PC-9 (cell line): ENCODE measurements around the gene TAF6. TPM values are rescaled to one million over a fixed set of nuclear protein-coding genes. Genes with fewer than 3 reads are reported as not detected.
"Not testable (repeated sequence)": the region's sequence is repeated elsewhere in the genome, so short reads cannot be mapped to it uniquely, and the experiment has no call there.

ENCODE experiments used
- BruUV-seq: library from RNA; stranded (reverse); fragments of 400-500 nt; replicated peaks from 2 replicates; lab custom pipeline; 2021; lab: Mats Ljungman, UMichigan
- CTCF ChIA-PET: fragments of 300-600 bp; sonication (Branson Sonifier 250); formaldehyde crosslinking; loops from one replicate; lab custom pipeline; 2022; ENCODE audit warnings: antibody characterized with exemption; lab: Charles Lee
- POLR2A ChIA-PET: fragments of 300-600 bp; sonication (Branson Sonifier 250); formaldehyde crosslinking; loops from one replicate; lab custom pipeline; 2022; ENCODE audit warnings: antibody characterized with exemption; ENCODE audit not compliant: unreplicated experiment; lab: Charles Lee
- DNase-seq, 2 experiments: peaks; one replicate each; pipeline versions ENCODE4 v3.0.0 to v3.0.0-alpha.2; 2015 to 2022; ENCODE audit warnings: mixed read lengths in 1 of 2
- H2AFZ ChIP-seq: fragments of 200-600 bp; sonication (generic); 2 replicates; pipeline ENCODE4 v1.8.1; 2017; ENCODE audit warnings: antibody characterized with exemption
- H3F3A ChIP-seq: fragments of 200-600 bp; sonication (generic); 2 replicates; pipeline ENCODE4 v1.8.1; 2017; ENCODE audit warnings: antibody characterized with exemption, mild to moderate bottlenecking, low read depth; ENCODE audit not compliant: insufficient read depth
- H3K27ac ChIP-seq: fragments of 200-600 bp; sonication (generic); 2 replicates; pipeline ENCODE4 v1.6.1; 2016; ENCODE audit warnings: mixed run types
- H3K27me3 ChIP-seq: fragments of 200-600 bp; sonication (generic); 2 replicates; pipeline ENCODE4 v1.6.1; 2016; ENCODE audit warnings: low read depth, mixed run types; ENCODE audit not compliant: insufficient read depth
- H3K36me3 ChIP-seq: fragments of 200-600 bp; sonication (generic); 2 replicates; pipeline ENCODE4 v1.6.1; 2016; ENCODE audit warnings: low read depth, mixed run types
- H3K4me1 ChIP-seq: fragments of 200-600 bp; sonication (generic); replicated peaks from 2 replicates; pipeline ENCODE4 v1.6.1; 2016; ENCODE audit warnings: mixed run types; ENCODE audit not compliant: insufficient read depth
- H3K4me2 ChIP-seq: fragments of 200-600 bp; sonication (generic); 2 replicates; pipeline ENCODE4 v1.6.1; 2017; ENCODE audit warnings: mixed run types
- H3K4me3 ChIP-seq: fragments of 200-600 bp; sonication (generic); 2 replicates; pipeline ENCODE4 v1.6.1; 2016; ENCODE audit warnings: mixed run types
- H3K79me2 ChIP-seq: fragments of 200-600 bp; sonication (generic); 2 replicates; pipeline ENCODE4 v1.6.1; 2017; ENCODE audit warnings: low read depth, mixed run types
- H3K9me2 ChIP-seq: fragments of 200-600 bp; sonication (generic); 2 replicates; pipeline ENCODE4 v1.8.1; 2017; ENCODE audit warnings: mild to moderate bottlenecking; ENCODE audit not compliant: insufficient read depth
- H3K9me3 ChIP-seq: fragments of 200-600 bp; sonication (generic); 2 replicates; pipeline ENCODE4 v1.8.1; 2016; ENCODE audit warnings: low read depth; ENCODE audit not compliant: insufficient read depth
- H4K20me1 ChIP-seq: fragments of 200-600 bp; sonication (generic); 2 replicates; pipeline ENCODE4 v1.8.1; 2017; ENCODE audit not compliant: insufficient read depth
- CTCF ChIP-seq: fragments of 200-600 bp; sonication (generic); conservative IDR thresholded peaks from 2 replicates; pipeline ENCODE4 v1.6.1; 2017; ENCODE audit warnings: mixed run types, antibody characterized with exemption, mild to moderate bottlenecking, moderate library complexity
- EZH2 ChIP-seq: fragments of 200-600 bp; sonication (generic); IDR thresholded peaks from 2 replicates; pipeline ENCODE4 v1.8.0; 2017; ENCODE audit warnings: antibody characterized with exemption, low read depth
- intact Hi-C: fragments of 100-400 bp; cut with micrococcal nuclease; formaldehyde crosslinking; loops from one replicate; pipeline ENCODE4 v1.10.0; 2022; ENCODE audit not compliant: unreplicated experiment
- total RNA-seq: library from RNA; stranded (reverse); gene quantifications from 2 replicates; pipeline ENCODE4 v1.2.3, GENCODE V29; 2021

Gene TAF6
- total RNA-seq, 1 experiment from 2014 or later, result 91.4 TPM

DNA sequence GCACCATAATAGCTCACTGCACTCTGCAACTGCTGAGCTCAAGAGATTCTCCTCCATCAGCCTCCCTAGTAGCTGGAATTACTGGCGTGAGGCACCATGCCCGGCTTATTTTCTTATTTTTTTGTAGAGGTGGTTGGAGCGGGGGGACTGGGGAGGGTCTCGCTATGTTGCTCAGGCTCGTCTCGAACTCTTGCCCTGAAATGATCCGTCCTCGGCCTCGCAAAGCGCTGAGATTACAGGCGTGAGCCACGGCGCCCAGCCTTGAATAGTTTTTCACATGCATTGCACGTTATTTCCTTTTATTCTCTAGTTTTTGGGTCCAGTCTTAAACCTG is 29.0 kb upstream of the TAF6 start:
- TF ChIP-seq EZH2 (no peak), CTCF (no peak)
- H3K4me2 ChIP-seq, result peak overlapping the region; percentile 100
- peaks cover 24% of the 10 kb centered on the region for H3K79me2 ChIP-seq
- peak overlapping the region; percentile 41; the same call in 1 of the 2 replicates for H3K4me3 ChIP-seq
- DNase-seq, result no peak
- no peaks in the 10 kb centered on the region for H3K9me2 ChIP-seq
- H3K4me1 ChIP-seq, result peaks cover 32% of the 10 kb centered on the region
- H3F3A ChIP-seq, result peaks cover 43% of the 10 kb centered on the region
- POLR2A ChIA-PET, result interaction anchor here (0.6 to 1.0 kb wide), 4 partner anchors 10 to 677 kb away, joined by 3 to 21 read pairs (median 6); no protein-coding TSS in a partner anchor
- no peaks in the 10 kb centered on the region for H3K27me3 ChIP-seq
- CTCF ChIA-PET, result interaction anchor here (0.5 to 0.7 kb wide), 2 partner anchors 336 to 996 kb away, joined by 4 to 7 read pairs; partner anchors contain the start of gene NYAP1
- H2AFZ ChIP-seq, result peak overlapping the region; percentile 56; the same call in 1 of the 2 replicates
- H3K9me3 ChIP-seq, result no peaks in the 10 kb centered on the region
- no TSS peak for BruUV-seq
- no peak overlapping the region for H3K27ac ChIP-seq
- intact Hi-C loops, result no loop called here
- no peaks in the 10 kb centered on the region for H4K20me1 ChIP-seq
- H3K36me3 ChIP-seq, result no peaks in the 10 kb centered on the region; the same call in 1 of the 2 replicates

- Histone ChIP-seq H3K4me2 (no peak overlapping the region), H3F3A (peaks cover 43% of the 10 kb centered on the region), H3K27ac (no peak overlapping the region), H3K9me3 (no peaks in the 10 kb centered on the region), H3K4me1 (peaks cover 39% of the 10 kb centered on the region), H4K20me1 (no peaks in the 10 kb centered on the region), H3K79me2 (peaks cover 24% of the 10 kb centered on the region), H3K36me3 (no peaks in the 10 kb centered on the region; the same call in 1 of the 2 replicates), H3K27me3 (no peaks in the 10 kb centered on the region), H3K4me3 (no peak overlapping the region), H3K9me2 (no peaks in the 10 kb centered on the region), H2AFZ (no peak overlapping the region)
- POLR2A ChIA-PET, result interaction anchor here (0.5 to 0.6 kb wide), 2 partner anchors 10 to 680 kb away, joined by 4 to 5 read pairs; partner anchors contain the start of gene EPHB4
- DNase-seq, result no peak
- no peak for TF ChIP-seq EZH2
- TF ChIP-seq CTCF, result no peak
- intact Hi-C loops, result no loop called here
- BruUV-seq, result no TSS peak
- CTCF ChIA-PET, result interaction anchor here (0.7 kb wide), 1 partner anchor 337 kb away, joined by 4 read pairs; the partner anchor contains the start of gene NYAP1
Observed at GRCh38 chr7:100147278-100147677, 28.1 kb upstream of the TAF6 start.

DNA sequence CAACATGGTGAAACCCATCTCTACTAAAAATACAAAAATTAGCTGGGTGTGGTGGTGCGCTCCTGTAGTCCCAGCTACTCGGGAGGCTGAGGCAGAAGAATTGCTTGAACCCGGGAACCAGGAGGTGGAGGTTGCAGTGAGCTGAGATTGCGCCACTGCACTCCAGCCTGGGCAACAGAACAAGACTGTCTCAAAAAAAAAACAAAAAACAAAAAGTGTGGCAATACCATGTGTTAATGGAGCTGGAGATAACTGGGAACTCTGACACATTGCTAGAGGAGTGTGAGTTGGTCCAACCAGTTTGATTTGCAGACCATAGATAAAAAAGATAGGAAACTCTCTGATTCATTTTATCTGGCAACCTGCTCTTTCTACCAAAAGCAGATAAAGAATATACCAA is 27.2 kb upstream of the TAF6 start:
- H3K27me3 ChIP-seq, H3K27ac ChIP-seq, H3K36me3 ChIP-seq, H3K9me2 ChIP-seq, intact Hi-C loops, H3K4me3 ChIP-seq, H3K9me3 ChIP-seq, H2AFZ ChIP-seq, H4K20me1 ChIP-seq, BruUV-seq: not testable (repeated sequence)
- Histone ChIP-seq H3F3A (peaks cover 43% of the 10 kb centered on the region), H3K4me1 (peaks cover 48% of the 10 kb centered on the region), H3K4me2 (peak overlapping the region; percentile 45), H3K79me2 (peaks cover 24% of the 10 kb centered on the region)
- ChIA-PET POLR2A (interaction anchor here (0.5 kb wide), 1 partner anchor 44 kb away, joined by 4 read pairs; no protein-coding TSS in a partner anchor), CTCF (interaction anchor here (0.6 kb wide), 1 partner anchor 64 kb away, joined by 4 read pairs; no protein-coding TSS in a partner anchor)
- DNase-seq, result peak in 1 of 2 experiments; percentile 84
